Colonic mucosa (tissue), 4 donors: Measurements from ENCODE around the gene MAP2K5. TPM values are rescaled to one million over a fixed set of nuclear protein-coding genes. Genes with fewer than 3 reads are reported as not detected.

ENCODE experiments used
- DNase-seq: peaks from one replicate; pipeline ENCODE4 v3.0.0-alpha.2; 2020
- H3K27ac ChIP-seq: fragments of 200-600 bp; one replicate; pipeline ENCODE4 v1.8.0; 2021
- H3K27me3 ChIP-seq: fragments of 200-600 bp; one replicate; pipeline ENCODE4 v1.8.0; 2021
- H3K36me3 ChIP-seq: fragments of 200-600 bp; one replicate; pipeline ENCODE4 v1.8.0; 2021
- H3K4me1 ChIP-seq: fragments of 200-600 bp; one replicate; pipeline ENCODE4 v1.8.0; 2021; ENCODE audit warnings: mild to moderate bottlenecking
- H3K4me3 ChIP-seq: fragments of 200-600 bp; one replicate; pipeline ENCODE4 v1.8.0; 2021
- H3K9ac ChIP-seq, 2 donors: one replicate each; pipeline ENCODE4 v1.7.0; 2013; ENCODE audit warnings: control low read depth in 2 of 2, low read depth in 2 of 2, low read length in 2 of 2
- H3K9me3 ChIP-seq: fragments of 200-600 bp; one replicate; pipeline ENCODE4 v1.8.0; 2021
- CTCF ChIP-seq: fragments of 200-600 bp; IDR thresholded peaks from one replicate; pipeline ENCODE4 v1.8.0; 2022; ENCODE audit warnings: antibody characterized with exemption, mild to moderate bottlenecking
- intact Hi-C: fragments of 100-400 bp; cut with DNase I; formaldehyde crosslinking; loops from one replicate; pipeline ENCODE4 v1.14.1; 2022
- total RNA-seq, 2 donors: library from RNA; stranded (reverse); fragmentation: NEBNext Ultra II Directional in 1 of 2; extraction: Animal tissue kit (Norgen Biotek cat#: 25700) in 1 of 2; gene quantifications; one replicate each; pipeline ENCODE4 v1.2.1, GENCODE V29; 2021
- donor health status: healthy.
- donor health status: DM: no; HTN: no; CAD: no.
- donor health status: DM: no; HTN: no; CAD: no.

Gene MAP2K5
- total RNA-seq, 2 donors from 2014 or later: 19.1 to 20.2 TPM

- Histone ChIP-seq H3K27ac (no peak overlapping the region), H3K4me1 (peaks cover 10% of the 10 kb centered on the region), H3K9me3 (no peaks in the 10 kb centered on the region), H3K27me3 (no peaks in the 10 kb centered on the region), H3K36me3 (no peaks in the 10 kb centered on the region), H3K9ac (no peak overlapping the region), H3K4me3 (no peak overlapping the region)
- no peak for DNase-seq
- intact Hi-C loops: no loop called here
- TF ChIP-seq CTCF: no peak
Observed at GRCh38 chr15:67551207-67551743, 8.8 kb downstream of the MAP2K5 start.

- H3K36me3 ChIP-seq: no peaks in the 10 kb centered on the region
- DNase-seq: no peak
- no peak overlapping the region for H3K4me3 ChIP-seq
- no peaks in the 10 kb centered on the region for H3K27me3 ChIP-seq
- TF ChIP-seq CTCF: no peak
- H3K9me3 ChIP-seq: no peaks in the 10 kb centered on the region
- H3K9ac ChIP-seq: no peak overlapping the region
- H3K27ac ChIP-seq: no peak overlapping the region
- intact Hi-C loops: no loop called here
- no peaks in the 10 kb centered on the region for H3K4me1 ChIP-seq
Observed at GRCh38 chr15:67554580-67554979, 12.1 kb downstream of the MAP2K5 start.

- intact Hi-C loops: no loop called here
- H3K36me3 ChIP-seq: no peaks in the 10 kb centered on the region
- DNase-seq: no peak
- no peaks in the 10 kb centered on the region for H3K9me3 ChIP-seq
- H3K27me3 ChIP-seq: no peaks in the 10 kb centered on the region
- H3K9ac ChIP-seq: no peak overlapping the region
- H3K27ac ChIP-seq: no peak overlapping the region
- H3K4me1 ChIP-seq: no peaks in the 10 kb centered on the region
- H3K4me3 ChIP-seq: no peak overlapping the region
- no peak for TF ChIP-seq CTCF
Observed at GRCh38 chr15:67556976-67557570, 14.6 kb downstream of the MAP2K5 start.

GRCh38 chr15:67558502-67558901 is 16.0 kb downstream of the MAP2K5 start:
- Histone ChIP-seq H3K9me3 (no peaks in the 10 kb centered on the region), H3K9ac (no peak overlapping the region), H3K4me1 (no peaks in the 10 kb centered on the region), H3K27ac (no peak overlapping the region), H3K36me3 (no peaks in the 10 kb centered on the region), H3K27me3 (no peaks in the 10 kb centered on the region), H3K4me3 (no peak overlapping the region)
- no peak for DNase-seq
- TF ChIP-seq CTCF: no peak
- intact Hi-C loops: no loop called here

GRCh38 chr15:67559158-67559557 is 16.7 kb downstream of the MAP2K5 start:
- no peaks in the 10 kb centered on the region for H3K36me3 ChIP-seq
- TF ChIP-seq CTCF: no peak
- intact Hi-C loops: no loop called here
- DNase-seq: no peak
- no peak overlapping the region for H3K9ac ChIP-seq
- no peaks in the 10 kb centered on the region for H3K9me3 ChIP-seq
- no peaks in the 10 kb centered on the region for H3K27me3 ChIP-seq
- H3K27ac ChIP-seq: no peak overlapping the region
- no peak overlapping the region for H3K4me3 ChIP-seq
- H3K4me1 ChIP-seq: no peaks in the 10 kb centered on the region
